Neural crest cell (in vitro differentiated cells): Measurements from ENCODE around the gene FAM227B. TPM values are rescaled to one million over a fixed set of nuclear protein-coding genes. Genes with fewer than 3 reads are reported as not detected.

Experiments used
- DNase-seq: peaks from one replicate; pipeline ENCODE4 v3.0.0; 2021; ENCODE audit warnings: low read depth, mixed read lengths, low spot score
- H3K27ac Mint-ChIP-seq: one replicate; pipeline ENCODE4 v1.8.0; 2021; ENCODE audit warnings: mild to moderate bottlenecking, mixed read lengths; ENCODE audit not compliant: unreplicated experiment
- H3K27me3 Mint-ChIP-seq: 2 replicates; pipeline ENCODE4 v1.8.0; 2021; ENCODE audit warnings: low read depth, mild to moderate bottlenecking, mixed read lengths
- H3K36me3 Mint-ChIP-seq: 2 replicates; pipeline ENCODE4 v1.8.0; 2021; ENCODE audit warnings: low read depth, mild to moderate bottlenecking, mixed read lengths
- H3K4me1 Mint-ChIP-seq: 2 replicates; pipeline ENCODE4 v1.8.0; 2021; ENCODE audit warnings: mixed read lengths
- H3K4me3 Mint-ChIP-seq: one replicate; pipeline ENCODE4 v1.8.0; 2021; ENCODE audit warnings: mild to moderate bottlenecking, mixed read lengths
- H3K9me3 Mint-ChIP-seq: 2 replicates; pipeline ENCODE4 v1.8.0; 2021; ENCODE audit warnings: mixed read lengths
- CTCF ChIP-seq: fragments of 200-600 bp; sonication (generic); conservative IDR thresholded peaks from 2 replicates; pipeline ENCODE4 v1.5.0; 2021; ENCODE audit warnings: antibody characterized with exemption, mild to moderate bottlenecking
- total RNA-seq: library from RNA; stranded (reverse); gene quantifications from 2 replicates; pipeline ENCODE4 v1.2.1, GENCODE V29; 2021

Gene FAM227B
- total RNA-seq, 1 donor from 2014 or later: 9.0 TPM

- no peak for DNase-seq
- no peak overlapping the region for H3K4me3 Mint-ChIP-seq
- peaks cover 9% of the 10 kb centered on the region for H3K9me3 Mint-ChIP-seq
- H3K36me3 Mint-ChIP-seq: peaks cover 19% of the 10 kb centered on the region
- H3K4me1 Mint-ChIP-seq: peaks cover 5% of the 10 kb centered on the region
- TF ChIP-seq CTCF: no peak
- no peaks in the 10 kb centered on the region for H3K27me3 Mint-ChIP-seq
- no peak overlapping the region for H3K27ac Mint-ChIP-seq
These were observed 277.1 kb downstream of the FAM227B start for GRCh38 chr15:49343546-49343945.

DNA sequence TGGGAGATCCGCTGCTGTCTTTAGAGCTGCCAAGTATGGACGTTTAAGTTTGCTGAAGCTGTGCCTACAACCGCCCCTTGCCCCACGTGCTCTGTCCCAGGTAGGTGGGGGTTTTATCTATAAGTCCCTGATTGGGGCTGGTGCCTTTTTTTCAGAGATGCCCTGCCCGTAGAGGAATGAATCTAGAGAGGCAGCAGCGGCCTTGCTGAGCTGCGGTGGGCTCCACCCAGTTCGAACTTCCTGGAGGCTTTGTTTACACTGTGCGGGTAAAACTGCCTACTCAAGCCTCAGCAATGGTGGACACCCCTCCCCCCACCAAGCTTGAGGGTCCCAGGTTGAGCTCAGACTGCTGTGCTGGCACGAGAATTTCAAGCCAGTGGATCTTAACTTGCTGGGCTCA is 281.0 kb downstream of the FAM227B start:
- no peak for TF ChIP-seq CTCF
- Mint-ChIP-seq H3K36me3 (peaks cover 20% of the 10 kb centered on the region), H3K27ac (no peak overlapping the region), H3K4me3 (no peak overlapping the region), H3K4me1 (peaks cover 5% of the 10 kb centered on the region), H3K9me3 (peaks cover 9% of the 10 kb centered on the region), H3K27me3 (no peaks in the 10 kb centered on the region)
- DNase-seq: no peak

DNA sequence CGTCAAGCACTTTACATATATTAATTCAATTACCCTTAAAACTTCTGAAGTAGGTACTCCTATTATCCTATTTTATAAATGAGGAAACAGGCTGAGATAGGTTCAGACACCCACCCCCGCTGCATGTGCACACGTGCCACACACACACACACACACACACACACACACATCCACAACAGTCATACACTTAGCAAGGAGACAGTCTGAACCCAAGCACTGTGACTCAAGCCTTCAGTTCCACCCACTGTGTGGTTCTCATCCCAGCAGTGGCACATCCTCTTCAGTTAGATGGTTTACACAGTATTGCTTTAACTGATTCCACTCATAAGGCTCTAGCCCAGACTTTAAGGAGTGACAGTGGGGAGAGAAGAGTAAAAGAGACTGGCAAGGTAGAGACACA is 288.7 kb downstream of the FAM227B start:
- DNase-seq: no peak
- Mint-ChIP-seq H3K4me3 (no peak overlapping the region), H3K4me1 (no peaks in the 10 kb centered on the region), H3K36me3 (peaks cover 2% of the 10 kb centered on the region), H3K27me3 (no peaks in the 10 kb centered on the region), H3K9me3 (no peaks in the 10 kb centered on the region), H3K27ac (no peak overlapping the region)
- TF ChIP-seq CTCF: no peak

DNA sequence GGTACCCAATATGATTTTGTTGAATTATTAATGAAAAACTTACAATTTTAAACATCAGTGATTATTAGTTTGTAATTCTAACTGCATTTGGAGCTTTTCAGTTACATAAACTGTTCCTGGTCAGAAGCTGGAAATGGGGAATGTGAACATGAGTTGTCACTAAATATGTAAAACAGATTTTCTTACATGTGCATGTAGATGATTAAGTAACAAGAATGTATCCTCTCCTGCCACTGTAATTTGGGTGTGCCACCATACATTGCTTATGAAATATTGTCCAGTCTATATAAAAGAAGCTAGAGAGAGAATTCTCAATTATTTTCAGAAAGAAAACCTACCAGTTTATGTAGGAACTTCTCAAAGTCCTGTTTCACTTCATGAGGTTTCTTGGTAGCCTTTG is 289.2 kb downstream of the FAM227B start:
- DNase-seq: no peak
- Mint-ChIP-seq H3K4me1 (no peaks in the 10 kb centered on the region), H3K27me3 (no peaks in the 10 kb centered on the region), H3K4me3 (no peak overlapping the region), H3K27ac (no peak overlapping the region), H3K9me3 (no peaks in the 10 kb centered on the region), H3K36me3 (peaks cover 2% of the 10 kb centered on the region)
- no peak for TF ChIP-seq CTCF

- H3K4me1 Mint-ChIP-seq: no peaks in the 10 kb centered on the region
These were observed 290.5 kb downstream of the FAM227B start for GRCh38 chr15:49330166-49330565.

More at GRCh38 chr15:49330166-49330565, 290.5 kb downstream of the FAM227B start:
- Mint-ChIP-seq H3K4me3 (no peak overlapping the region), H3K27me3 (no peaks in the 10 kb centered on the region), H3K9me3 (no peaks in the 10 kb centered on the region), H3K36me3 (peaks cover 2% of the 10 kb centered on the region), H3K27ac (no peak overlapping the region)
- no peak for TF ChIP-seq CTCF
- DNase-seq: no peak
